ENCODE results near the gene ADM. TPM values are rescaled to one million over a fixed set of nuclear protein-coding genes. Genes with fewer than 3 reads are reported as not detected.
"Not testable (repeated sequence)": the region's sequence is repeated elsewhere in the genome, so short reads cannot be mapped to it uniquely, and the experiment has no call there.

Gene ADM
- 16.3 and 26.2 TPM in 2 replicates for total RNA-seq (2014; rRNA removed; shearing (Covaris generic))

GRCh38 chr11:10304495-10305261 is at the start of gene ADM:
Gene ADM, plus strand, starts transcription at chr11:10305073. Its CDS starts 628 bp downstream, at chr11:10305701.
- DNase-seq (ENCODE audit: low read depth) = peak; percentile 86

GRCh38 chr11:10255388-10256125 is 49.3 kb upstream of the ADM start:
- no peak for DNase-seq (ENCODE audit: low read depth)

GRCh38 chr11:10257478-10257877 is 47.4 kb upstream of the ADM start:
- DNase-seq (ENCODE audit: low read depth) = no peak

- no peak for DNase-seq (ENCODE audit: low read depth)
Observed at GRCh38 chr11:10261821-10262220, 43.1 kb upstream of the ADM start.

GRCh38 chr11:10263929-10264328 is 40.9 kb upstream of the ADM start:
- DNase-seq (ENCODE audit: low read depth) = peak; percentile 9

- not testable (repeated sequence) for DNase-seq (ENCODE audit: low read depth)
Observed at GRCh38 chr11:10264716-10265115, 40.2 kb upstream of the ADM start.

GRCh38 chr11:10265936-10266335 is 38.9 kb upstream of the ADM start:
- no peak for DNase-seq (ENCODE audit: low read depth)

GRCh38 chr11:10267821-10268220 is 37.1 kb upstream of the ADM start:
- DNase-seq (ENCODE audit: low read depth) = no peak

- no peak for DNase-seq (ENCODE audit: low read depth)
Observed at GRCh38 chr11:10268746-10269488, 36.0 kb upstream of the ADM start.

GRCh38 chr11:10272132-10272531 is 32.7 kb upstream of the ADM start:
- no peak for DNase-seq (ENCODE audit: low read depth)

GRCh38 chr11:10273738-10274137 is 31.1 kb upstream of the ADM start:
- DNase-seq (ENCODE audit: low read depth) = no peak

GRCh38 chr11:10274726-10275125 is 30.1 kb upstream of the ADM start:
- DNase-seq (ENCODE audit: low read depth) = no peak

GRCh38 chr11:10275714-10276113 is 29.2 kb upstream of the ADM start:
- no peak for DNase-seq (ENCODE audit: low read depth)

GRCh38 chr11:10282117-10282516 is 22.8 kb upstream of the ADM start:
- DNase-seq (ENCODE audit: low read depth) = no peak

- no peak for DNase-seq (ENCODE audit: low read depth)
Observed at GRCh38 chr11:10283991-10284390, 20.9 kb upstream of the ADM start.

GRCh38 chr11:10285148-10285802 is 19.6 kb upstream of the ADM start:
- no peak for DNase-seq (ENCODE audit: low read depth)

- no peak for DNase-seq (ENCODE audit: low read depth)
Observed at GRCh38 chr11:10287140-10287539, 17.7 kb upstream of the ADM start.

GRCh38 chr11:10287766-10288715 is 16.8 kb upstream of the ADM start:
- DNase-seq (ENCODE audit: low read depth) = no peak

- DNase-seq (ENCODE audit: low read depth) = no peak
Observed at GRCh38 chr11:10288881-10289764, 15.8 kb upstream of the ADM start.

All from Daoy (cell line).